HepG2 (cell line): ENCODE data around the gene GTF2B. TPM values are rescaled to one million over a fixed set of nuclear protein-coding genes. Genes with fewer than 3 reads are reported as not detected.
A peak's percentile ranks its signal among the peaks of the same experiment; 100 is the strongest.

ENCODE experiments used
- KMT2B ChIP-seq: IDR thresholded peaks from 2 replicates; pipeline ENCODE4 v1.6.1; 2016; ENCODE audit warnings: missing genetic modification reagents, missing compliant biosample characterization
- LCORL ChIP-seq, 2 experiments: fragments of 450-650 bp in 1 of 2; sonication (generic) in 1 of 2; formaldehyde crosslinking in 1 of 2; IDR thresholded peaks; 2 replicates each; pipeline versions ENCODE4 v1.5.0 to v1.6.1; 2017 to 2020; ENCODE audit warnings: antibody characterized with exemption in 1 of 2, missing genetic modification reagents in 1 of 2
- NFIB ChIP-seq: sonication (generic); formaldehyde crosslinking; IDR thresholded peaks from 2 replicates; pipeline ENCODE4 v1.9.0; 2021; ENCODE audit warnings: missing genetic modification reagents, mild to moderate bottlenecking, borderline replicate concordance
- NFRKB ChIP-seq: fragments of 450-650 bp; IDR thresholded peaks from 2 replicates; pipeline ENCODE4 v1.6.1; 2017
- PRMT3 ChIP-seq: sonication (generic); formaldehyde crosslinking; IDR thresholded peaks from 2 replicates; pipeline ENCODE4 v1.8.1; 2022; ENCODE audit warnings: low read depth, mild to moderate bottlenecking, moderate library complexity, missing genetic modification reagents, borderline replicate concordance
- RARA ChIP-seq: IDR thresholded peaks from 2 replicates; pipeline ENCODE4 v1.6.1; 2016; ENCODE audit warnings: missing genetic modification reagents, missing compliant biosample characterization
- RFX1 ChIP-seq: fragments of 450-650 bp; IDR thresholded peaks from 2 replicates; pipeline ENCODE4 v1.6.1; 2017
- ZEB1 ChIP-seq: IDR thresholded peaks from 2 replicates; pipeline ENCODE4 v1.6.1; 2012; ENCODE audit warnings: mild to moderate bottlenecking, low read depth, inconsistent platforms; ENCODE audit not compliant: insufficient replicate concordance
- ZFP36L2 ChIP-seq: sonication (generic); formaldehyde crosslinking; IDR thresholded peaks from 2 replicates; pipeline ENCODE4 v1.4.0; 2020; ENCODE audit warnings: missing genetic modification reagents
- ZFP41 ChIP-seq: sonication (generic); formaldehyde crosslinking; IDR thresholded peaks from 2 replicates; pipeline ENCODE4 v1.4.0; 2020; ENCODE audit warnings: mild to moderate bottlenecking, missing genetic modification reagents, borderline replicate concordance
- ZNF367 ChIP-seq: sonication (generic); formaldehyde crosslinking; IDR thresholded peaks from 2 replicates; pipeline ENCODE4 v1.4.0; 2020; ENCODE audit warnings: missing genetic modification reagents, borderline replicate concordance
- ZNF44 ChIP-seq: sonication (generic); formaldehyde crosslinking; IDR thresholded peaks from 2 replicates; pipeline ENCODE4 v1.5.1; 2020; ENCODE audit warnings: mild to moderate bottlenecking, missing genetic modification reagents
- ZNF674 ChIP-seq: sonication (generic); formaldehyde crosslinking; IDR thresholded peaks from 2 replicates; pipeline ENCODE4 v1.5.0; 2020; ENCODE audit warnings: low read depth, mild to moderate bottlenecking, missing genetic modification reagents
- ZNF841 ChIP-seq: sonication (generic); formaldehyde crosslinking; IDR thresholded peaks from 2 replicates; pipeline ENCODE4 v1.8.1; 2023; ENCODE audit warnings: missing genetic modification reagents, borderline replicate concordance
- ZSCAN25 ChIP-seq: sonication (generic); formaldehyde crosslinking; IDR thresholded peaks from 2 replicates; pipeline ENCODE4 v1.8.0; 2022; ENCODE audit warnings: mild to moderate bottlenecking, missing genetic modification reagents
- polyA plus RNA-seq, 8 experiments: library from polyadenylated mRNA; depleted of rRNA in 3 of 8; stranded (reverse) in 7 of 8; unstranded in 1 of 8; fragments of >200 nt; fragmentation: Illumina TruSeq in 4 of 8; extraction: Trizol in 4 of 8; gene quantifications; 2 replicates each; pipeline versions ENCODE4 v1.2.1 to v1.2.3, GENCODE V29; 2011 to 2016; ENCODE audit warnings: low read depth in 4 of 8, missing spikeins in 1 of 8, mixed read lengths in 1 of 8; ENCODE audit not compliant: insufficient read depth in 1 of 8
- total RNA-seq, 5 experiments: library from RNA; depleted of rRNA; stranded (reverse); fragments of >200 nt; fragmentation: Illumina TruSeq; extraction: Trizol; gene quantifications; 2 replicates each; pipeline ENCODE4 v1.2.3, GENCODE V29; 2016; ENCODE audit warnings: low read depth in 1 of 5
- TF ChIP-seq, protein P1 (sequence below), 2 experiments: sonication (generic) in 1 of 2; formaldehyde crosslinking in 1 of 2; IDR thresholded peaks; 2 replicates each; pipeline versions ENCODE4 v1.5.1 to v1.6.1; 2011 to 2020; ENCODE audit warnings: borderline replicate concordance in 1 of 2, low read depth in 1 of 2, low read length in 1 of 2, mild to moderate bottlenecking in 1 of 2, missing genetic modification reagents in 1 of 2, moderate library complexity in 1 of 2
- TF ChIP-seq, protein P2 (sequence below): sonication (generic); formaldehyde crosslinking; IDR thresholded peaks from 2 replicates; pipeline ENCODE4 v1.4.0; 2020; ENCODE audit warnings: missing genetic modification reagents
- TF ChIP-seq, protein P3 (sequence below): sonication (generic); formaldehyde crosslinking; IDR thresholded peaks from 2 replicates; pipeline ENCODE4 v1.5.0; 2020; ENCODE audit warnings: mild to moderate bottlenecking, missing genetic modification reagents
- TF ChIP-seq, protein P4 (sequence below): sonication (generic); formaldehyde crosslinking; IDR thresholded peaks from 2 replicates; pipeline ENCODE4 v1.4.0; 2020; ENCODE audit warnings: mild to moderate bottlenecking, missing genetic modification reagents
- TF ChIP-seq, protein P5 (sequence below): sonication (generic); formaldehyde crosslinking; IDR thresholded peaks from 2 replicates; pipeline ENCODE4 v1.4.0; 2020; ENCODE audit warnings: missing genetic modification reagents

Gene GTF2B
- total and polyA plus RNA-seq, 2 of the 13 experiments (the other 11 are each of a cell fraction or from before 2014, with no cell fraction given), result 31.5 to 43.4 TPM

DNA sequence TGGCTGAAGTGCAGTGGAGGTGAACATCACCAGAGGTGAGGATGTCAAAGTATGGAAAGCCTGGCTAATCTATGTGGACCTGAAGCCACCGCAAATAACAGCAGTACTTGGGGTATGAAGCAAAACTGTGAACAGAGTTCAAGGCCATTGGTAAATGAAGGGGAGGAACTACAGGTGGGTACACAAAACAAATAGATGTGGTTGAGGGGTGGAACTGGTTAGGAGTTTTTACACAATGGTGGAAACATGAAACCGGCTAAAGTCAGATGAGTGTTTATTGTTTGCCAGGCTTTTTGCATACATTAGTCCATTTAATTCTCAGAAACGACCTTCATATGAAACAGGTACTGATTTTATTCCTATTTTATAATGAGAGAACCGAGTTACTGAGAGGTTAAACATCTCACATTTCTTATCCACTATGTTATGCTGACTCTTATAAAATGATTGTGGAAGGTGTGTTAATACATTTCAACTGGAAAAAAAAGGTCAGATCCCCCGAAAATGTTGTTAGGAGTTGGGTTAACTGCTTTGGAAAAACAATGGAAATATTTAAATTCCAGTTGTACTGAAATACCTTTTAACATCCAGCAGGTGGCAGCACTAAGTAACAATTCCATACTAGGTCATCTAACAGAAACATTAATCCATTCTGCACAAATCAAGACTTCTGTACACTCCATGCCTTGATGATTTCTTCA is 44.3 kb upstream of the GTF2B start (continued):
- TF ChIP-seq, protein P1, sequence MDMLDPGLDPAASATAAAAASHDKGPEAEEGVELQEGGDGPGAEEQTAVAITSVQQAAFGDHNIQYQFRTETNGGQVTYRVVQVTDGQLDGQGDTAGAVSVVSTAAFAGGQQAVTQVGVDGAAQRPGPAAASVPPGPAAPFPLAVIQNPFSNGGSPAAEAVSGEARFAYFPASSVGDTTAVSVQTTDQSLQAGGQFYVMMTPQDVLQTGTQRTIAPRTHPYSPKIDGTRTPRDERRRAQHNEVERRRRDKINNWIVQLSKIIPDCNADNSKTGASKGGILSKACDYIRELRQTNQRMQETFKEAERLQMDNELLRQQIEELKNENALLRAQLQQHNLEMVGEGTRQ (IDR thresholded peaks at IDR 0.05; ENCODE audit: low read depth, low read length), result no peak
- TF ChIP-seq, protein P1 (CRISPR knock-in tag; IDR thresholded peaks at IDR 0.05; ENCODE audit: borderline replicate concordance), result no peak
- TF ChIP-seq ZFP41 (CRISPR knock-in tag) (no peak), LCORL (IDR thresholded peaks at IDR 0.05) (no peak), LCORL (CRISPR knock-in tag; IDR thresholded peaks at IDR 0.05) (0 out of 2 replicates have a peak, but pooled peaks have one; percentile 25), ZEB1 (peak; percentile 41), ZNF674 (CRISPR knock-in tag) (no peak), ZFP36L2 (CRISPR knock-in tag) (no peak), KMT2B (no peak), ZSCAN25 (CRISPR knock-in tag) (no peak), NFIB (CRISPR knock-in tag) (no peak), PRMT3 (no peak), ZNF44 (no peak), RARA (peak; percentile 86), ZNF367 (CRISPR knock-in tag) (no peak), NFRKB (no peak), RFX1 (no peak), ZNF841 (CRISPR knock-in tag) (no peak)
- TF ChIP-seq, protein P2, sequence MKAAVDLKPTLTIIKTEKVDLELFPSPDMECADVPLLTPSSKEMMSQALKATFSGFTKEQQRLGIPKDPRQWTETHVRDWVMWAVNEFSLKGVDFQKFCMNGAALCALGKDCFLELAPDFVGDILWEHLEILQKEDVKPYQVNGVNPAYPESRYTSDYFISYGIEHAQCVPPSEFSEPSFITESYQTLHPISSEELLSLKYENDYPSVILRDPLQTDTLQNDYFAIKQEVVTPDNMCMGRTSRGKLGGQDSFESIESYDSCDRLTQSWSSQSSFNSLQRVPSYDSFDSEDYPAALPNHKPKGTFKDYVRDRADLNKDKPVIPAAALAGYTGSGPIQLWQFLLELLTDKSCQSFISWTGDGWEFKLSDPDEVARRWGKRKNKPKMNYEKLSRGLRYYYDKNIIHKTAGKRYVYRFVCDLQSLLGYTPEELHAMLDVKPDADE, result no peak
- TF ChIP-seq, protein P3, sequence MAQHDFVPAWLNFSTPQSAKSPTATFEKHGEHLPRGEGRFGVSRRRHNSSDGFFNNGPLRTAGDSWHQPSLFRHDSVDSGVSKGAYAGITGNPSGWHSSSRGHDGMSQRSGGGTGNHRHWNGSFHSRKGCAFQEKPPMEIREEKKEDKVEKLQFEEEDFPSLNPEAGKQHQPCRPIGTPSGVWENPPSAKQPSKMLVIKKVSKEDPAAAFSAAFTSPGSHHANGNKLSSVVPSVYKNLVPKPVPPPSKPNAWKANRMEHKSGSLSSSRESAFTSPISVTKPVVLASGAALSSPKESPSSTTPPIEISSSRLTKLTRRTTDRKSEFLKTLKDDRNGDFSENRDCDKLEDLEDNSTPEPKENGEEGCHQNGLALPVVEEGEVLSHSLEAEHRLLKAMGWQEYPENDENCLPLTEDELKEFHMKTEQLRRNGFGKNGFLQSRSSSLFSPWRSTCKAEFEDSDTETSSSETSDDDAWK (CRISPR knock-in tag), result no peak
- TF ChIP-seq, protein P4, sequence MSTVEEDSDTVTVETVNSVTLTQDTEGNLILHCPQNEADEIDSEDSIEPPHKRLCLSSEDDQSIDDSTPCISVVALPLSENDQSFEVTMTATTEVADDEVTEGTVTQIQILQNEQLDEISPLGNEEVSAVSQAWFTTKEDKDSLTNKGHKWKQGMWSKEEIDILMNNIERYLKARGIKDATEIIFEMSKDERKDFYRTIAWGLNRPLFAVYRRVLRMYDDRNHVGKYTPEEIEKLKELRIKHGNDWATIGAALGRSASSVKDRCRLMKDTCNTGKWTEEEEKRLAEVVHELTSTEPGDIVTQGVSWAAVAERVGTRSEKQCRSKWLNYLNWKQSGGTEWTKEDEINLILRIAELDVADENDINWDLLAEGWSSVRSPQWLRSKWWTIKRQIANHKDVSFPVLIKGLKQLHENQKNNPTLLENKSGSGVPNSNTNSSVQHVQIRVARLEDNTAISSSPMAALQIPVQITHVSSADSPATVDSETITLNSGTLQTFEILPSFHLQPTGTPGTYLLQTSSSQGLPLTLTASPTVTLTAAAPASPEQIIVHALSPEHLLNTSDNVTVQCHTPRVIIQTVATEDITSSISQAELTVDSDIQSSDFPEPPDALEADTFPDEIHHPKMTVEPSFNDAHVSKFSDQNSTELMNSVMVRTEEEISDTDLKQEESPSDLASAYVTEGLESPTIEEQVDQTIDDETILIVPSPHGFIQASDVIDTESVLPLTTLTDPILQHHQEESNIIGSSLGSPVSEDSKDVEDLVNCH (CRISPR knock-in tag), result no peak
- TF ChIP-seq, protein P5, sequence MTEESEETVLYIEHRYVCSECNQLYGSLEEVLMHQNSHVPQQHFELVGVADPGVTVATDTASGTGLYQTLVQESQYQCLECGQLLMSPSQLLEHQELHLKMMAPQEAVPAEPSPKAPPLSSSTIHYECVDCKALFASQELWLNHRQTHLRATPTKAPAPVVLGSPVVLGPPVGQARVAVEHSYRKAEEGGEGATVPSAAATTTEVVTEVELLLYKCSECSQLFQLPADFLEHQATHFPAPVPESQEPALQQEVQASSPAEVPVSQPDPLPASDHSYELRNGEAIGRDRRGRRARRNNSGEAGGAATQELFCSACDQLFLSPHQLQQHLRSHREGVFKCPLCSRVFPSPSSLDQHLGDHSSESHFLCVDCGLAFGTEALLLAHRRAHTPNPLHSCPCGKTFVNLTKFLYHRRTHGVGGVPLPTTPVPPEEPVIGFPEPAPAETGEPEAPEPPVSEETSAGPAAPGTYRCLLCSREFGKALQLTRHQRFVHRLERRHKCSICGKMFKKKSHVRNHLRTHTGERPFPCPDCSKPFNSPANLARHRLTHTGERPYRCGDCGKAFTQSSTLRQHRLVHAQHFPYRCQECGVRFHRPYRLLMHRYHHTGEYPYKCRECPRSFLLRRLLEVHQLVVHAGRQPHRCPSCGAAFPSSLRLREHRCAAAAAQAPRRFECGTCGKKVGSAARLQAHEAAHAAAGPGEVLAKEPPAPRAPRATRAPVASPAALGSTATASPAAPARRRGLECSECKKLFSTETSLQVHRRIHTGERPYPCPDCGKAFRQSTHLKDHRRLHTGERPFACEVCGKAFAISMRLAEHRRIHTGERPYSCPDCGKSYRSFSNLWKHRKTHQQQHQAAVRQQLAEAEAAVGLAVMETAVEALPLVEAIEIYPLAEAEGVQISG, result peak; percentile 56; the same call in 1 of the 2 replicates
